HAP-1 (cell line): ENCODE results near the gene PLXNA2.

Experiments
- DNase-seq, 2 experiments: peaks; one replicate each; pipeline ENCODE4 v3.0.0-alpha.2; 2016 to 2020; ENCODE audit warnings: low spot score in 2 of 2
- H3K27me3 ChIP-seq: fragments of 250-450 bp; sonication (Bioruptor Pico); 2 replicates; pipeline ENCODE4 v1.5.1; 2020; ENCODE audit warnings: low read depth, mild to moderate bottlenecking, moderate library complexity
- H3K36me3 ChIP-seq: fragments of 250-450 bp; sonication (Bioruptor Pico); replicated peaks from 2 replicates; pipeline ENCODE4 v1.5.1; 2020; ENCODE audit warnings: mild to moderate bottlenecking
- H3K4me1 ChIP-seq: fragments of 250-450 bp; sonication (Bioruptor Pico); 2 replicates; pipeline ENCODE4 v1.5.1; 2020; ENCODE audit warnings: mild to moderate bottlenecking
- H3K4me3 ChIP-seq: fragments of 250-450 bp; sonication (Bioruptor Pico); 2 replicates; pipeline ENCODE4 v1.5.1; 2020; ENCODE audit warnings: mild to moderate bottlenecking, moderate library complexity
- H3K9me3 ChIP-seq: fragments of 250-450 bp; sonication (Bioruptor Pico); 2 replicates; pipeline ENCODE4 v1.5.1; 2020; ENCODE audit warnings: mild to moderate bottlenecking, moderate library complexity
- in situ Hi-C: fragments of 300-500 bp; cut with MboI; formaldehyde crosslinking; loops from 3 replicates; pipeline ENCODE4 v1.14.3; 2020; ENCODE audit warnings: low sequenced_read_pairs, inconsistent platforms, mixed read lengths

PLXNA2 gene, protein sequence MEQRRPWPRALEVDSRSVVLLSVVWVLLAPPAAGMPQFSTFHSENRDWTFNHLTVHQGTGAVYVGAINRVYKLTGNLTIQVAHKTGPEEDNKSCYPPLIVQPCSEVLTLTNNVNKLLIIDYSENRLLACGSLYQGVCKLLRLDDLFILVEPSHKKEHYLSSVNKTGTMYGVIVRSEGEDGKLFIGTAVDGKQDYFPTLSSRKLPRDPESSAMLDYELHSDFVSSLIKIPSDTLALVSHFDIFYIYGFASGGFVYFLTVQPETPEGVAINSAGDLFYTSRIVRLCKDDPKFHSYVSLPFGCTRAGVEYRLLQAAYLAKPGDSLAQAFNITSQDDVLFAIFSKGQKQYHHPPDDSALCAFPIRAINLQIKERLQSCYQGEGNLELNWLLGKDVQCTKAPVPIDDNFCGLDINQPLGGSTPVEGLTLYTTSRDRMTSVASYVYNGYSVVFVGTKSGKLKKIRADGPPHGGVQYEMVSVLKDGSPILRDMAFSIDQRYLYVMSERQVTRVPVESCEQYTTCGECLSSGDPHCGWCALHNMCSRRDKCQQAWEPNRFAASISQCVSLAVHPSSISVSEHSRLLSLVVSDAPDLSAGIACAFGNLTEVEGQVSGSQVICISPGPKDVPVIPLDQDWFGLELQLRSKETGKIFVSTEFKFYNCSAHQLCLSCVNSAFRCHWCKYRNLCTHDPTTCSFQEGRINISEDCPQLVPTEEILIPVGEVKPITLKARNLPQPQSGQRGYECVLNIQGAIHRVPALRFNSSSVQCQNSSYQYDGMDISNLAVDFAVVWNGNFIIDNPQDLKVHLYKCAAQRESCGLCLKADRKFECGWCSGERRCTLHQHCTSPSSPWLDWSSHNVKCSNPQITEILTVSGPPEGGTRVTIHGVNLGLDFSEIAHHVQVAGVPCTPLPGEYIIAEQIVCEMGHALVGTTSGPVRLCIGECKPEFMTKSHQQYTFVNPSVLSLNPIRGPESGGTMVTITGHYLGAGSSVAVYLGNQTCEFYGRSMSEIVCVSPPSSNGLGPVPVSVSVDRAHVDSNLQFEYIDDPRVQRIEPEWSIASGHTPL (N-terminal part only)

DNA sequence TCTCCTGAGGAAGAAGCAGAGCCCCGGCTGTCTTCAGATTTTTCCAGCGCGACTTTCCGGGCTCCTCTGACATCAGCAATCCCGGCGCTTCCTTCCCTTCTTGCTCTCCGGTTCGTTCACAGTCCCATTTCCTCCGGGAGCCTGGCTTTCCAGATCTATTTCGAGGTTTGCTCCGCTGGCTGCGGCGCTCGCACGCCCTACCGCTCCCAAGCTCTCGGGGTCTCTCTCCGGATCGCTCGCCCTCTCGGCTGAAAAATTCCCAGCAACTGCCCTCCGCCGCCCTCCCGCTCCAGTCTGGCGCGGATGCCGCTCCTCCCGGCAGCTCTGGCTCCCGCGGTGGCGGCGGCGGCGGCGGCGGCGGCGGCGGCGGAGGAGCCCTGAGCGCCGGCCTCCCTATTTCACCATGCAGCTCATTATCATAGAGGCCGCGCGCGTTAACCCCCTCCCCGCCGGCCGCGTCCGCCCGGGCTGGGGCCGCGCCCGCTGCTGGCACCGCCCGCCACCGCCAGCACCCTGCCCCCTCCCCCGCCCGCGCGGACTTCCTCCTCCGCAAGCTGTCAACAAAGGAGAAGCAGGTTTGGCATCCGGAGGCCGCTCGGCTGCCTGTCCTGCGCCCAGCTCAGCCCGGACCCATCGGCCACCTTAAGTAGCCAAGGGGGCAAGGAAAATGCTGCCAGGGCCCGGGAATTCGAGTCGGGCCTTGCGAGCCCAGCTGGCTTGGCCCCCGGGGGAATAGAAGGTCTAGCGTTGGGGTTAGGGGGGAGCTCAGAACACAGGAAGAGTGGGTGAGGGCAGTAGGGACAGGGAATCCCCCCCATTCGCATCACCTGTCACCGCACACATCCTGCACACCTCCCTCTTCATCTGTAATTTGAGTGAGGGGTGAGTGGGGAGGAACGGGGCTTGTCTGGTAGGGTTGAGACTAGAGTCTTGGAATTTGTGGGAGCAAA is at the start of gene PLXNA2:
PLXNA2 (minus strand) TSS at position 418 of the 950 bp plus-strand sequence. CDS start 26,462 bp downstream, outside the sequence.
- no peaks in the 10 kb centered on the region for H3K36me3 ChIP-seq
- DNase-seq = peak; percentile 61 to 83
- no peaks in the 10 kb centered on the region for H3K9me3 ChIP-seq
- in situ Hi-C loops = no loop called here
- peak within 1 kb of the TSS; percentile 41 for H3K4me3 ChIP-seq
- H3K4me1 ChIP-seq = peaks cover 7% of the 10 kb centered on the region; the same call in 1 of the 2 replicates
- H3K27me3 ChIP-seq = peaks cover 21% of the 10 kb centered on the region

DNA sequence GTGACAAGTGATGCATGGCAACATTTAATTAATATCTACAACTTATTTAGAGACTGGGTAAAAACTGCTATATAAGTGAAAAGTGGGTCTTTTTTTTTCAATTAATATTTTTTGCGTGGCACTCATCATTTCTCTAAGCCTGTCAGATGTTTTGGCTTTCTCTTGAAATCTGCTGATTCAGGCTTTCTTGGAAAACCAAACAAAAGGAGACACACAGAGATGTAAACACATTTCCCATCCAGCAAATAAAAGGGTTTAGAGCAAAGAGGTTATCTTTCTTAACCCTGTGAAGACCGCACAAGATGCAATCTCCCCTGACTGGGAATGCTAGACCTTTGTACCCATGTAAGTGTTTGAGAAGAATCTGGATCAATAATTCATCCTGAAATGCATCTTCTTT is 48.7 kb upstream of the PLXNA2 start:
- Histone ChIP-seq H3K4me3 (no peak overlapping the region), H3K4me1 (no peaks in the 10 kb centered on the region), H3K27me3 (0 out of 2 replicates have a peak, but pooled peaks cover 5% of the 10 kb centered on the region), H3K36me3 (no peaks in the 10 kb centered on the region), H3K9me3 (no peaks in the 10 kb centered on the region)
- DNase-seq = no peak
- in situ Hi-C loops = no loop called here

DNA sequence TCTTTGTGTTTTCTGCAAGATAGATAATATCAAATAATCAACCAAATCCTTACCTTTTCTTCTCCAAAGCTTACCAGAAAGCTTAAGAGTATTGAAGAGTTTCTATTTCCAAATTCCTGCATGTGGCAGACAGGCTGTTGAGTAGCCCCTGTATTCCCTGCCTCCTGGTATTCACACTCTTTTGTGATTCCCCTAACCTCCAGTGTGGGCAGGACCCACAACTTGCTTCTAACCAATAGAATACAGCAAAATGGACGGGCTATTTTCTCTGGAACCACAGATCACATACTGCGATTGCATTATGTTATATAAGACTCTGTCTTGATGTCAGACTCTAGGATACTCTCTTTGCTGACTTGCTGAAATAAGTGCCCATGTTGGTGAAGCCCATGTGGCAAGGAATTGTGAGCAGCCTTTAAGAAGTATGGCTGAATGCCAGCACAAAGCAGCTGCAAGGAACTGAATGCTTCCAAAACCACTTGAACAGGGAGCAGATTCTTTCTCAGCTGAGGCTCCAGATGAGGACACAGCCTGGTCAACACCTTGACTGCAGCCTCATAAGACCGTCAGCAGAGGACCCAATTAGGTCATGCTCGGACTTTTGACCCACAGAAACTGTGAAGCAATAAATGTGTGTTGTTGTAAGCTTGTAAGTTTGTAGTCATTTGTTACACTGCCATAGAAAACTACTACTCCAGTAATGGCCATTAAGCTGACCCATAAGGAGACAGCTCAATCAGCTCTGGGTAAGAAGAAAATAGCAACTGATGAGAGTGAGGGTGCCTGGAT is 47.9 kb upstream of the PLXNA2 start:
- H3K9me3 ChIP-seq = no peaks in the 10 kb centered on the region
- H3K4me3 ChIP-seq = no peak overlapping the region
- DNase-seq = no peak
- in situ Hi-C loops = no loop called here
- H3K27me3 ChIP-seq = 0 out of 2 replicates have a peak, but pooled peaks cover 5% of the 10 kb centered on the region
- H3K4me1 ChIP-seq = no peaks in the 10 kb centered on the region
- no peaks in the 10 kb centered on the region for H3K36me3 ChIP-seq

DNA sequence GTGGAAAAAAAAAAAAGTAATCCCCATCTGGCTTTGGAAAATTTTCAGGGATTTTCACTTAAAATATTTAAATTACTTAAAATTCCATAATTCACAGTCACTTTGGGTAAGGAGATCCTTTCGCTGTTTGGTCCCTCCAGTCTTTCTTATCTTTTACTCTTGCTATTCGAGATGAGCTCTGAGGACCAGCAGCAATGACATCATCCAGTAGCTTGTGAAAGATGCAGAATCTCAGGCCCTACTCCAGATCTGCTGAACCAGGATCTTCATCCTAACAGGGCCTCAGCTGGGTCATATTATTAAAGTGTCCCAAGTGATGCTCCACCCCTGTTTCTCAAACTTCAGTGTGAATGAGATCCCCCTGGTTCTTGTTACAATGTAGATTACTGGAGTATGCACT is 46.9 kb upstream of the PLXNA2 start:
- Histone ChIP-seq H3K4me3 (no peak overlapping the region), H3K27me3 (0 out of 2 replicates have a peak, but pooled peaks cover 5% of the 10 kb centered on the region), H3K9me3 (no peaks in the 10 kb centered on the region), H3K36me3 (no peaks in the 10 kb centered on the region), H3K4me1 (no peaks in the 10 kb centered on the region)
- in situ Hi-C loops = no loop called here
- no peak for DNase-seq

DNA sequence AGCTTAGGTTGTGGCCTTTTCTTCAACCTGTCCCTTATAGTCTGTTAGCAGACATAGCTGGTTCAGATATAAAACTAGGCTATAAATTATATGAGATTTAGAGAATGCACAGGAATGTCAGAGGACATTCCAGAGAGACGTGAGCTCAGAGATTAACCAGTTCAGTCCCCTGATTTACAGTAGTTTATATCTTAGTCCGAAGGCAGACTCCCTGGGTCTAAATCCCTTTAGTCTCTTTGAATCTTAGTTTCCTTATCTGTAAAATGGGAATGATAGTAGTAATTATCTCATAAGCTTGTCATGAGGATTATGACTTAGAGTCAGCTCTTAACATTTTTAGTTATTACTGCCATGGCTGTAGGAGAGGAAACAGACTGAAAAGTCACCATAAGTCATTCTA is 45.5 kb upstream of the PLXNA2 start:
- no peaks in the 10 kb centered on the region for H3K36me3 ChIP-seq
- DNase-seq = no peak
- H3K27me3 ChIP-seq = 0 out of 2 replicates have a peak, but pooled peaks cover 5% of the 10 kb centered on the region
- in situ Hi-C loops = no loop called here
- no peaks in the 10 kb centered on the region for H3K9me3 ChIP-seq
- H3K4me3 ChIP-seq = no peak overlapping the region
- H3K4me1 ChIP-seq = no peaks in the 10 kb centered on the region

DNA sequence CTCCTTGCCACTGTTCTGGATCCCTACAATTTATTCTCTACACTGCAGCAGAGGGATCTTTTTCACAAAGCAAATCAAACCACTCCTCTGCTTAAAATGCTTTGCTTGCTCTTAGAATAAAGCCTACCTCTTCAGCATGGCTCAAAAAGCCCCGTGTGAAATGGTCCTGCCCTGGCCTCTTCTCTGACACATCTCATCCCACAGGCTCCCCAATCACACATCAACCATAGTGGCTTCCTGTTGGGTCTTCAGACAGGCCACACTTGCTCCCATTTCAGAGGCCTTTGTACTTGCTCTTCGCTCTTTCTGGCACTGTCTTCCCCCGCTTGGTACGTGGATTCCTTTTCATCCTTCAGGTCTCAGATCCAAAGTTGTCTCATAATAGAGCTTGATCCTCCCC is 44.3 kb upstream of the PLXNA2 start:
- Histone ChIP-seq H3K4me1 (no peaks in the 10 kb centered on the region), H3K27me3 (0 out of 2 replicates have a peak, but pooled peaks cover 5% of the 10 kb centered on the region), H3K9me3 (no peaks in the 10 kb centered on the region), H3K4me3 (no peak overlapping the region), H3K36me3 (no peaks in the 10 kb centered on the region)
- in situ Hi-C loops = no loop called here
- DNase-seq = no peak

DNA sequence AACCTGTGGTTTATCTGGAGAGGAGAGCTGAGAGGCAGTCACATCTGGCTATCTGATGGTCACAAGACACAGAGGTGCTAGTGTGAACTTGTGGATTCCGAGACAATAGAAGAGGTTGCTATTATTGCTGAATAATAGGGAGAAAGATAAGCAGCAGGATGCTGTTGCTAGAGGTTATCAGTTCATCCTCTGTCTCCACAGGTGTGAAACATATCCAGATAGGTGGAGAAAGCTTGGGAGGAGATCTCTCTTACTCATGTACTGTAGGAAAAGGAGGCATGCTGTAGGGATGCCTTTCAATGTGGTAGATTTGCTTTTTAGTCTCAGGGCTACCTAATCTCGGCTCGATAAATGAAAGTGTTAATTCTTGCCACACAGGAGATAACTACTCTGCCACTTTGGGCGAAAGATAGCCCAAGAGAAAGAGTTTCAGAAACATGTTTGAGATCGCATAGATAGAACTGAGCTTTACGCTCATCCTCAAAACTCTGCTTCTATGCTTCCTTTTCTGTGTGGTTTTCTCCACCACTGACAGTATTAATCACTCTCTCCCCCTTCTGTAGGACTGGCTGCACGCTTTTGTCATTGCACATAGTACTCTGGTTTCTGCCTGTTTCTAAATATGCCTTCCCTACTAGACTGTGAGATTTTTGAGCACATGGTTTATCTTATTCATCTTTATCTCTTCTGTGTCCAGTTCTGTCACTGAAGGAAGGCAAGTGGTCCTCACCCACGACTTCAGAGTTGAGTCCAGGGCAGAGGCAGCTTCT is 36.7 kb upstream of the PLXNA2 start:
- Histone ChIP-seq H3K4me1 (no peaks in the 10 kb centered on the region), H3K4me3 (no peak overlapping the region), H3K36me3 (no peaks in the 10 kb centered on the region), H3K9me3 (no peaks in the 10 kb centered on the region), H3K27me3 (no peaks in the 10 kb centered on the region; the same call in 1 of the 2 replicates)
- DNase-seq = no peak
- in situ Hi-C loops = no loop called here

DNA sequence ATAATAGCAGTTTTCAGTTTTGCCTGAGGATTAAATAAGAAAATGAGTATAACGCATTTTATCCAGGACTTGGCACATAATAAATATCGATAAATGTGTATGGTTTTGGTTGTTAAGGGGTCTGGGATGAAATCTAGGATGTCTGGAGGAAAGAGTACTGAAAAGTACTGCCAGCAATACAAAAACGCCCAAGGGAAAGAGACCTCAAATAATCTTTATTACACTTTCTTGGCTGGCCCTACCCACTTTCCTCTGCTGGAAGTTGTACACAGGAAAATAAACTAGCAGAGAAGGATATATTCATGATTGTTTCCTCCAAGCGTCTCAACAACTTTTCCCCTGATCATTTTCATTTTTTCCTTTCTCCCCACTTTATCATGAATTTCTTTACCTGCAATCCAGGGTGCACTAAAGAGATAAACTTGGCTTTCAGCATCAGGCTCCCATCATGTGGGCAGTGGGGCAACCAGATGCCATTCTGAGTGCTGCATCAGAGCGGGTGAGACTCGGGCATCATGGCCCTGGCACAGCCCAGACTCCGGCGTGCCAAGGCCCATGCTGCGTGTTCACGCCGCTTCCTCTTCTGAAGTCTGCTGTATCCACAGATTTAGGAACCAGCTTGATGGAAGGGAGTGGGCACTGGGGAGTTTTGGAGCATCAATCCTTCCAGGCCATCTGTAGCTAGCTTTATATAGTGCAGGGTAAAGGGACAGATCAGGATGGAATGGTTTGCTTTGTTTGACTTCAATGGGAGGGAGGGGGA is 35.8 kb upstream of the PLXNA2 start:
- H3K9me3 ChIP-seq = no peaks in the 10 kb centered on the region
- in situ Hi-C loops = no loop called here
- H3K36me3 ChIP-seq = no peaks in the 10 kb centered on the region
- no peaks in the 10 kb centered on the region; the same call in 1 of the 2 replicates for H3K27me3 ChIP-seq
- H3K4me3 ChIP-seq = no peak overlapping the region
- no peaks in the 10 kb centered on the region for H3K4me1 ChIP-seq
- no peak for DNase-seq

DNA sequence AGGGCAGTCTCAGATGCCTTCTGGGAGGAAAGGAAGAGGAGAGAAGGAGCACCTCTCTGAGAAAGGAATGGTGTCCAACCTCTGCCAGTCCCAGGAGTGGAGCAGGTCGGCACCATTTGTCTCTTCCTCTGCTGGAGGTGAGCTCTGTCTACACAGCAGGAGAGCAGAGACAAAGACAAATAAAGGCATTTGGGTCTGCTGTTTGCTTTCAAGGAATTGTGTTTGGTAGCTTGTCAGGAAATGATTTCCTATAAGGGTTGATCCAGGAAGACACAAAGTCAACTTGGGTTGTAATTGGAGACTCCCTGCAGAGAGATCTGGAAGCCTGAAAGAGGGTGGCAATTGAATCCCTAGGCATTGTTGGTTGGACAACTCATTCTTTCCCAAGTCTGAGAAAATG is 34.5 kb upstream of the PLXNA2 start:
- Histone ChIP-seq H3K27me3 (no peaks in the 10 kb centered on the region; the same call in 1 of the 2 replicates), H3K4me1 (no peaks in the 10 kb centered on the region), H3K4me3 (no peak overlapping the region), H3K9me3 (no peaks in the 10 kb centered on the region), H3K36me3 (no peaks in the 10 kb centered on the region)
- in situ Hi-C loops = no loop called here
- no peak for DNase-seq

DNA sequence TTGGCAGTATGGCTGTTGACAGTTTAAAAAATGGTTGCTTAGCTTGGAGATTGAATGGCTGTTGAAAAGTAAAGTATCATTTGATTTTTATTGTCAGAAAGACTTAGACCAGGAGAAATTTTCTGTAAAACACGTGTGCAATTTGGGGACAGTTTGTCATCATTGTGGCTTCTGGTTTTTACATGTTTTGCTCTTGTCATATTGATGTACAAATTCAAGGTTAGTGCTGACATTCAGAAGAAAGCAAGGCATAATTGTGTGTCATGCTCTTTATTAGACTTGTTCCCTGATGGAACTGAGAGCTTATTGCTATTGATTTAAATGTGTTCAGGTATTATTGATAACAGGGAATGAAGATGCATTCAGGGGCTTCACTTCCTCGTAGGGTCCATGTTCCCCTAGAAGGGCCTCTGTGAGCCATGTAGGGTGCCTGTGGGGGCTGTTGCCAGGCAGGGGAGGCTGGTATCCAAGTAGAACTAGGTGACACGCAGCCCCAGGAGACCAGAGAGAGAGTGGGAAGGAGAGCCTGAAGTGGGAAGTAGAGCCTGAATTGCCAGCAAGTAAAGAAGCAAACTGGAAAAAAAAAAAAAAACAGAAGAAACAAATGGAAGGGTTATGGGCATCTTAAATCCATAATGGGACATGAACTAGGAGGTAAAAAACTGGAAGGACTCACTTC is 32.7 kb upstream of the PLXNA2 start:
- Histone ChIP-seq H3K9me3 (no peaks in the 10 kb centered on the region), H3K4me1 (no peaks in the 10 kb centered on the region), H3K4me3 (no peak overlapping the region), H3K27me3 (no peaks in the 10 kb centered on the region; the same call in 1 of the 2 replicates), H3K36me3 (no peaks in the 10 kb centered on the region)
- DNase-seq = no peak
- in situ Hi-C loops = no loop called here

DNA sequence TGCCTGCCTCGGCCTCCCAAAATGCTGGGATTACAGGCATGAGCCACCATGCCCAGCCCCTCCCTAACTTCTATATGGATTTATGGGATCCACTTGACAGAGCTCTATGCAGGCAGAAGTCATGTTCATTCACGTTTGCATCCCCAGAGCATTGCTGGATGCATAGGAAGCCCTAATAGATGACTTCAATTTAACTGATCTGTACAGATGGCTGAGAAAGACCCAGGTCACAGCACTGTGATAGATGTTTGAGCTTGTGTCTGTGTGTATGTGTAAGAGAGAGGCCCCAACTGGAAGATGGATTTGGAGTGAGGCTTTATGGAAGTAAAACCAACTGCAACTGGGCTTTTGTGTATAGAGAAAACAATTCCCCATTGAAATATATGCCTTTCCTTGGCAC is 30.9 kb upstream of the PLXNA2 start:
- no peaks in the 10 kb centered on the region for H3K36me3 ChIP-seq
- no peaks in the 10 kb centered on the region for H3K4me1 ChIP-seq
- peaks cover 3% of the 10 kb centered on the region; the same call in 1 of the 2 replicates for H3K27me3 ChIP-seq
- no peaks in the 10 kb centered on the region for H3K9me3 ChIP-seq
- in situ Hi-C loops = no loop called here
- H3K4me3 ChIP-seq = no peak overlapping the region
- no peak for DNase-seq
